C4-2B (cell line): ENCODE results near the gene LARGE1.

Experiments
- ZFX ChIP-seq: fragments of 450-650 bp; IDR thresholded peaks from 2 replicates; pipeline ENCODE4 v1.6.1; 2017
- TF ChIP-seq, protein P1 (sequence below): fragments of 450-650 bp; conservative IDR thresholded peaks from 2 replicates; pipeline ENCODE4 v1.5.1; 2017; ENCODE audit warnings: mild to moderate bottlenecking

DNA sequence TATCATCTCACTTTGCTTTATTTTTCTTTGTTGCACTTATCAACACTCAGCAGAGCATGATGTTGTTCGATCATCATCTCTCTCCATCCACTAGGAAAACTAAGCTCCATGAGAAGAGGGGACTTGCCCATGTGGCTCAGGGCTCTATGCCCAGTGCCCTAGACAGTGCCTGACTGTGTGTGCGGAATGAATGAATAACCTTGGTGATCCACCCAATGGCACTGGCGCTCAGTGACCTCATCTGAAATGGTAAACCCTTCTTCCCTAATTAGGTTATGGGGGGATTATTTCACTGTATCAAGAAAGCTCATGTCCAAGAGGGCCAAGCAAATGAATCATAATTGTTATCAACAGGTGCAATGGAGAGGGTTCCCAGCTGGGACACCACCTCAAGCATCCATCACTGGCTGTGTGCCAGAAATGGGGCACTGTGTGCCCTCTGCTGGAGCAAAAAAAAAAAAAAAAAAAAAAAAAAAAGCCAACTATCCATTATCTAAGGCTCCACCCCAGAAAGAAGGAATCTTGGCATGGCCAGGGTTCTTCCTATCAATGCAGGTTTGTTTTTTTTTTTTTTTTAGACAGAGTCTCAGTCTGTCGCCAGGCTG is 172.6 kb downstream of the LARGE1 start:
- TF ChIP-seq, protein P1, sequence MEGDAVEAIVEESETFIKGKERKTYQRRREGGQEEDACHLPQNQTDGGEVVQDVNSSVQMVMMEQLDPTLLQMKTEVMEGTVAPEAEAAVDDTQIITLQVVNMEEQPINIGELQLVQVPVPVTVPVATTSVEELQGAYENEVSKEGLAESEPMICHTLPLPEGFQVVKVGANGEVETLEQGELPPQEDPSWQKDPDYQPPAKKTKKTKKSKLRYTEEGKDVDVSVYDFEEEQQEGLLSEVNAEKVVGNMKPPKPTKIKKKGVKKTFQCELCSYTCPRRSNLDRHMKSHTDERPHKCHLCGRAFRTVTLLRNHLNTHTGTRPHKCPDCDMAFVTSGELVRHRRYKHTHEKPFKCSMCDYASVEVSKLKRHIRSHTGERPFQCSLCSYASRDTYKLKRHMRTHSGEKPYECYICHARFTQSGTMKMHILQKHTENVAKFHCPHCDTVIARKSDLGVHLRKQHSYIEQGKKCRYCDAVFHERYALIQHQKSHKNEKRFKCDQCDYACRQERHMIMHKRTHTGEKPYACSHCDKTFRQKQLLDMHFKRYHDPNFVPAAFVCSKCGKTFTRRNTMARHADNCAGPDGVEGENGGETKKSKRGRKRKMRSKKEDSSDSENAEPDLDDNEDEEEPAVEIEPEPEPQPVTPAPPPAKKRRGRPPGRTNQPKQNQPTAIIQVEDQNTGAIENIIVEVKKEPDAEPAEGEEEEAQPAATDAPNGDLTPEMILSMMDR: no peak
- no peak for TF ChIP-seq ZFX
